Measurements from ENCODE around the gene LRRC31. TPM values are rescaled to one million over a fixed set of nuclear protein-coding genes. Genes with fewer than 3 reads are reported as not detected.

LRRC31 gene
- total RNA-seq, 1 experiment from 2014 or later, result not detected

- Histone ChIP-seq H3K9me3 (ENCODE audit: low read depth, low read length, poor library complexity, severe bottlenecking) (no peaks in the 10 kb centered on the region), H3K27ac (ENCODE audit: low read depth, low read length, poor library complexity, severe bottlenecking) (no peak overlapping the region), H3K36me3 (ENCODE audit: insufficient read depth, low read length, poor library complexity, severe bottlenecking) (no peaks in the 10 kb centered on the region), H3K4me1 (ENCODE audit: insufficient read depth, low read length, poor library complexity, severe bottlenecking) (no peaks in the 10 kb centered on the region), H3K27me3 (replicated peaks; ENCODE audit: insufficient read depth, low read depth, low read length, poor library complexity) (no peaks in the 10 kb centered on the region), H3K4me3 (ENCODE audit: low read depth, low read length, poor library complexity, severe bottlenecking) (no peak overlapping the region)
- peak; percentile 94 for TF ChIP-seq CTCF (conservative IDR thresholded peaks at IDR 0.05; ENCODE audit: low read depth, low read length)
- TF ChIP-seq EZH2 (IDR thresholded peaks at IDR 0.05; ENCODE audit: borderline replicate concordance, low read depth, low read length, poor library complexity, severe bottlenecking), result no peak
- DNase-seq (ENCODE audit: low spot score), result peak; percentile 79
- BruUV-seq (replicated peaks), result no TSS peak
- POLR2A ChIA-PET (ENCODE audit: low non-redundant PET), result no interaction called here
- CTCF ChIA-PET, result interaction anchor here (0.7 kb wide), 1 partner anchor 181 kb away, joined by 3 read pairs; no protein-coding TSS in a partner anchor
- intact Hi-C loops (cut with micrococcal nuclease; ENCODE audit: unreplicated experiment), result loop anchor here (5.0 to 10.0 kb wide), 2 partner anchors 181 to 549 kb away; no protein-coding TSS in a partner anchor
Observed at GRCh38 chr3:169863458-169863899, 6.3 kb downstream of the LRRC31 start.

- intact Hi-C loops (cut with micrococcal nuclease; ENCODE audit: unreplicated experiment), result loop anchor here (5.0 to 10.0 kb wide), 2 partner anchors 183 to 550 kb away; no protein-coding TSS in a partner anchor
- Histone ChIP-seq H3K27ac (ENCODE audit: low read depth, low read length, poor library complexity, severe bottlenecking) (no peak overlapping the region), H3K4me1 (ENCODE audit: insufficient read depth, low read length, poor library complexity, severe bottlenecking) (no peaks in the 10 kb centered on the region), H3K9me3 (ENCODE audit: low read depth, low read length, poor library complexity, severe bottlenecking) (no peaks in the 10 kb centered on the region), H3K36me3 (ENCODE audit: insufficient read depth, low read length, poor library complexity, severe bottlenecking) (no peaks in the 10 kb centered on the region), H3K4me3 (ENCODE audit: low read depth, low read length, poor library complexity, severe bottlenecking) (no peak overlapping the region), H3K27me3 (replicated peaks; ENCODE audit: insufficient read depth, low read depth, low read length, poor library complexity) (no peaks in the 10 kb centered on the region)
- BruUV-seq (replicated peaks), result no TSS peak
- no peak for DNase-seq (ENCODE audit: low spot score)
- CTCF ChIA-PET, result no interaction called here
- TF ChIP-seq CTCF (conservative IDR thresholded peaks at IDR 0.05; ENCODE audit: low read depth, low read length), result no peak
- TF ChIP-seq EZH2 (IDR thresholded peaks at IDR 0.05; ENCODE audit: borderline replicate concordance, low read depth, low read length, poor library complexity, severe bottlenecking), result no peak
- POLR2A ChIA-PET (ENCODE audit: low non-redundant PET), result no interaction called here
Observed at GRCh38 chr3:169861871-169862270, 7.9 kb downstream of the LRRC31 start.

GRCh38 chr3:169857811-169858210 is 11.9 kb downstream of the LRRC31 start:
- no peaks in the 10 kb centered on the region for H3K27me3 ChIP-seq (replicated peaks; ENCODE audit: insufficient read depth, low read depth, low read length, poor library complexity)
- no peak overlapping the region for H3K27ac ChIP-seq (ENCODE audit: low read depth, low read length, poor library complexity, severe bottlenecking)
- H3K4me3 ChIP-seq (ENCODE audit: low read depth, low read length, poor library complexity, severe bottlenecking), result no peak overlapping the region
- no peak for DNase-seq (ENCODE audit: low spot score)
- ChIA-PET CTCF (no interaction called here), POLR2A (ENCODE audit: low non-redundant PET) (no interaction called here)
- intact Hi-C loops (cut with micrococcal nuclease; ENCODE audit: unreplicated experiment), result no loop called here
- BruUV-seq (replicated peaks), result no TSS peak
- TF ChIP-seq CTCF (conservative IDR thresholded peaks at IDR 0.05; ENCODE audit: low read depth, low read length), result no peak
- H3K4me1 ChIP-seq (ENCODE audit: insufficient read depth, low read length, poor library complexity, severe bottlenecking), result no peaks in the 10 kb centered on the region
- no peaks in the 10 kb centered on the region for H3K9me3 ChIP-seq (ENCODE audit: low read depth, low read length, poor library complexity, severe bottlenecking)
- no peaks in the 10 kb centered on the region for H3K36me3 ChIP-seq (ENCODE audit: insufficient read depth, low read length, poor library complexity, severe bottlenecking)

Measured in A673 (cell line).